ENCODE results near the gene NRBP1. TPM values are rescaled to one million over a fixed set of nuclear protein-coding genes. Genes with fewer than 3 reads are reported as not detected.

Gene NRBP1
- total RNA-seq = 100 to 1,000 TPM in 1 of 3 donors, 10 to 100 TPM in 2; 99.0 to 103 (median 99.4) TPM

GRCh38 chr2:27428213-27428977 is at the start of gene NRBP1:
NRBP1 (plus strand) TSS chr2:27428631; CDS start chr2:27433274, 4,643 bp downstream.
- Mint-ChIP-seq H3K4me3 (peak within 1 kb of the TSS; percentile 98), H3K4me1 (ENCODE audit: low read depth) (peaks cover 30% of the 10 kb centered on the region)
- ATAC-seq = peak; percentile 93

GRCh38 chr2:27378809-27379290 is 49.6 kb upstream of the NRBP1 start:
- H3K4me3 Mint-ChIP-seq = peak overlapping the region; percentile 88
- H3K27me3 Mint-ChIP-seq (ENCODE audit: low read depth) = no peaks in the 10 kb centered on the region
- ATAC-seq = no peak
- H3K4me1 Mint-ChIP-seq (ENCODE audit: low read depth) = peaks cover 20% of the 10 kb centered on the region
- DNase-seq = no peak
- peaks cover 48% of the 10 kb centered on the region for H3K36me3 Mint-ChIP-seq (ENCODE audit: insufficient read depth)
- no peaks in the 10 kb centered on the region for H3K9me3 Mint-ChIP-seq

More at GRCh38 chr2:27428213-27428977, at the start of gene NRBP1:
- peak; percentile 89 for DNase-seq
- H3K27me3 Mint-ChIP-seq (ENCODE audit: low read depth) = no peaks in the 10 kb centered on the region
- H3K9me3 Mint-ChIP-seq = no peaks in the 10 kb centered on the region
- peaks cover 8% of the 10 kb centered on the region for H3K36me3 Mint-ChIP-seq (ENCODE audit: insufficient read depth)

DNA sequence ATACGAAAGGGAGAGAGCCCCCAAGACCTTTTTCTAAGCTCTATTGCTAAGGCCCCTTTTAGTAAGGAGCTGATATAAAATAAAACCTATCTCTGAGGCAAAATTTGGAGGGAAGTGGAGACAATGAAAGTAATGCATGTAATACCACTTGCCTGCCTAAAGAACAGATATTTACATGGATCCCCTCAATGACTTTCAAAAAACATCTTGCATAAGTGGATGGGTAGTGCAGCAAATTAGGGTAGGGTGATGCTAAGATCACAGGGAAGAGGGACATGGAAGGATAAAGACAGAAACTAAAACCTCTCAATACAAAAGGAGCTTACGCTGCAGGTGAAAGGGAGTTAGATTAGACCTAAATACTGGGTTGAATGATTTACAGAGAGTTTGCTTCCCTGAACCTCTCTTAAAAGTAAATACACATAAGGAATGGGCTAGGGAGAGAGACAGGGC is 49.0 kb upstream of the NRBP1 start:
- no peaks in the 10 kb centered on the region for H3K9me3 Mint-ChIP-seq
- peak overlapping the region; percentile 88 for H3K4me3 Mint-ChIP-seq
- no peaks in the 10 kb centered on the region for H3K27me3 Mint-ChIP-seq (ENCODE audit: low read depth)
- peaks cover 20% of the 10 kb centered on the region for H3K4me1 Mint-ChIP-seq (ENCODE audit: low read depth)
- peaks cover 53% of the 10 kb centered on the region for H3K36me3 Mint-ChIP-seq (ENCODE audit: insufficient read depth)
- DNase-seq (no peak), ATAC-seq (no peak)

DNA sequence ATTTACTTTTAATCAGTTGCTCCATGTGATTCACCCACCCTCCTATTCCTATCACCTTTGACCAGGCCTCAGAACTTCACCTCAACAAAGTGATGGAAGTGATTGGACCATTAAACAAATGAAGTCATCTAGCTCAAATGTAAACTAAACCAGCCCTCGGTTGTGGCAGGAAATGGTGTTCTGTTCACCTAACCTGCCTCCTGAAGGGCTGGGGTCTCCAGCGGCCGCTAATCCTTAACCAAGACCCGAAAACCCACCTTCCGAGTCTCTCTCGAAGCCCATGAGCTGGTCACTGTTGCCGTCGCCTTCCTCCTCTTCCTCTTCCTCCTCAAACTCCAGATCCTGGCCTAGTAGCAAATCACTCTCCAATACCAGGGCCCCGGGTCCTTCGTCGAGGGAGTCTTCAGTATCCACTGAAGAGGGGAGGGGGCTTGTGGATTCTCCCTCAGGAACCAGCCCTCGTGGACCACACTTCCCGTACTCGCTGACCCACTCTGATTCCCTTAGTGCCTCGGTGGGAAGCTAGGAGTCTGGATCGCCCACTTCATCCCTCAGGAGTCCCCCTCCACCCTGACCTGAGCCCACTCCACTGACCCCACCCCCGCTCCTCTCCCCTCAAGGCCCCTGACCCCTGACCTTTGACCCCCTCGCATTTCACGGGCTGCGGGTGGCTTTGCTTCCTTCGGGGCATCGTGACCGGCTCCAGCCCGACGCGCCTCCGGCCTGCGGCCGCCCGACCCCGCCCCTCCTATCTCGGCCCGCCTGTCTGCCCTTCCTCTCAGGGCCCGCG is 48.4 kb upstream of the NRBP1 start:
- peaks cover 18% of the 10 kb centered on the region for H3K4me1 Mint-ChIP-seq (ENCODE audit: low read depth)
- peaks cover 51% of the 10 kb centered on the region for H3K36me3 Mint-ChIP-seq (ENCODE audit: insufficient read depth)
- no peaks in the 10 kb centered on the region for H3K9me3 Mint-ChIP-seq
- H3K27me3 Mint-ChIP-seq (ENCODE audit: low read depth) = no peaks in the 10 kb centered on the region
- peak; percentile 47 to 54 for ATAC-seq
- peak overlapping the region; percentile 88 for H3K4me3 Mint-ChIP-seq
- peak; percentile 35 for DNase-seq

- Mint-ChIP-seq H3K4me3 (peak within 1 kb of the TSS; percentile 88), H3K9me3 (no peaks in the 10 kb centered on the region), H3K4me1 (ENCODE audit: low read depth) (peaks cover 18% of the 10 kb centered on the region), H3K36me3 (ENCODE audit: insufficient read depth) (peaks cover 50% of the 10 kb centered on the region), H3K27me3 (ENCODE audit: low read depth) (no peaks in the 10 kb centered on the region)
- DNase-seq (peak; percentile 85), ATAC-seq (peak; percentile 90 to 94)
Measured at GRCh38 chr2:27380626-27381545, 47.5 kb upstream of the NRBP1 start, which contains the start of gene ZNF513. ZNF513 (minus strand) TSS chr2:27380734; CDS start chr2:27380526, 208 bp downstream.

DNA sequence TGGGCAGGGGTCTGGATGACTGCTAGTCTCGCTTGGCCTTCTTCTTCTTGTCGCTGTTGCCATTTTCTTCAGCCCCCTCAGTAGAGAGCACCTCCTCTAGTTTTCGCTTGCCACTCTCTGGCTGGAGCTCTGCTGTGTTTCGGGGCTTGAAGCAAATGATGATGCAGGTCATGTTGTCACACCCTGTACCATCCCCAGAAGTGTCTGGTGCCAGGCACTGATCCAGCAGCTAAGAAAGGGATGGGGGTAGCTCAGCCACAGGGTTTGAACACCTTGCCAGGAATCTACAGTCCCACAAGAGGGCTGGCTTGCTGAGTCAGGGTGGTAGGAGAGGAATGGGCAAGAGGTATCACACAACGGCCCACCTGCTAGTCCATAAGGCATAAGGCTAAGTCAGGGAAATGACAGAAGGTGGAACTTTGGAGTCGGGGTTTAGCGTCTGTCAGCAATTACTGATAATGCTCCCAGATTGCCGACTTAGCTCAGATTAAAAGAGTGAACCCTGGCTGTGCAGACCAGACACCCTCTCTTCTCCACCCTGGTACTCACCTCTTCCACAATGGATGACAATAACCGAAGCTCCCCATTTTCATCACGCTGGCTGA is 46.8 kb upstream of the NRBP1 start:
- H3K4me3 Mint-ChIP-seq = peak overlapping the region; percentile 88
- ATAC-seq (no peak), DNase-seq (no peak)
- peaks cover 18% of the 10 kb centered on the region for H3K4me1 Mint-ChIP-seq (ENCODE audit: low read depth)
- H3K9me3 Mint-ChIP-seq = no peaks in the 10 kb centered on the region
- H3K27me3 Mint-ChIP-seq (ENCODE audit: low read depth) = no peaks in the 10 kb centered on the region
- peaks cover 44% of the 10 kb centered on the region for H3K36me3 Mint-ChIP-seq (ENCODE audit: insufficient read depth)

- H3K9me3 Mint-ChIP-seq = no peaks in the 10 kb centered on the region
Measured at GRCh38 chr2:27390822-27391679, 37.4 kb upstream of the NRBP1 start.

GRCh38 chr2:27393225-27393624 is 35.2 kb upstream of the NRBP1 start:
- ATAC-seq = no peak
- H3K27me3 Mint-ChIP-seq (ENCODE audit: low read depth) = no peaks in the 10 kb centered on the region
- no peak overlapping the region for H3K4me3 Mint-ChIP-seq
- H3K4me1 Mint-ChIP-seq (ENCODE audit: low read depth) = peaks cover 42% of the 10 kb centered on the region
- peaks cover 24% of the 10 kb centered on the region for H3K36me3 Mint-ChIP-seq (ENCODE audit: insufficient read depth)
- DNase-seq = no peak
- no peaks in the 10 kb centered on the region for H3K9me3 Mint-ChIP-seq

More at GRCh38 chr2:27390822-27391679, 37.4 kb upstream of the NRBP1 start:
- ATAC-seq (peak; percentile 63 to 76), DNase-seq (no peak)
- Mint-ChIP-seq H3K4me1 (ENCODE audit: low read depth) (peaks cover 33% of the 10 kb centered on the region), H3K36me3 (ENCODE audit: insufficient read depth) (peaks cover 19% of the 10 kb centered on the region), H3K27me3 (ENCODE audit: low read depth) (no peaks in the 10 kb centered on the region), H3K4me3 (peak overlapping the region; percentile 56)

- H3K9me3 Mint-ChIP-seq = no peaks in the 10 kb centered on the region
- H3K4me3 Mint-ChIP-seq = no peak overlapping the region
- no peaks in the 10 kb centered on the region for H3K27me3 Mint-ChIP-seq (ENCODE audit: low read depth)
- peaks cover 30% of the 10 kb centered on the region for H3K4me1 Mint-ChIP-seq (ENCODE audit: low read depth)
- no peak for DNase-seq
- no peak for ATAC-seq
- peaks cover 10% of the 10 kb centered on the region for H3K36me3 Mint-ChIP-seq (ENCODE audit: insufficient read depth)
Measured at GRCh38 chr2:27398962-27399361, 29.5 kb upstream of the NRBP1 start.

DNA sequence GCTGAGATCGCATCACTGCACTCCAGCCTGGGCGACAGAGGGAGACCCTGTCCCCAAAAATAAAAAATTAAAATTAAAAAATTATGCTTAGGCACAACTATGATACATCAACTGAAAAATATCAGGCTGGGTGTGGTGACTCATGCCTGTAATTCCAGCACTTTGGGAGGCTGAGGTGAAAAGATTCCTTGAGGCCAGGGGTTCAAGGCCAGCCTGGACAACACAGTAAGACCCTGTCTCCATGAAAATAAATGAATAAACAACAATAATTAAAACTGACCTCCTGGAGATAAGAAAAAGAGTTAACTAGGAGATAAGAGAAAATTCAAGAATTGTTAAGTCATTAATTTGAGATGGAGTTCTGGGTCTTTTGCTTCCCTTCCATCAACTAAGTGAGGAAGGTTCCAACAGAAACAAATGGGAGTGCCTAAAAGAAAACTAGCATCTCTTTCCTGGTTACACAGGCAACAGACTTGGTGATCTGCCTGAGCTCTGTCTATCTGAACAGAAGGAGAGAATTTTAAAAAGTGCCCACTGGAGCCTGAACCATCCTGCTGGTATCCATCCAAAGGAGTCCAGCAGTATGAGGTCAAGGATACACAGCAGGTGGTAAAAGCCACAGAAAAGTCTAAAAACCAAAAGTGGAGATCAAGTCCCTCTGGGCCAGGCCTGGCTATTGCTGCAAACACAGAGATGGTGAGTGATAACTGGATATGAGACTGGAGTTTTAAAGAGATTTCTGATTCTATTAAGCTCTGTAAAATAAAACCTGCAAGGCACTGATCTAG is 27.9 kb upstream of the NRBP1 start:
- ATAC-seq (no peak), DNase-seq (no peak)
- Mint-ChIP-seq H3K27me3 (ENCODE audit: low read depth) (no peaks in the 10 kb centered on the region), H3K4me3 (no peak overlapping the region), H3K4me1 (ENCODE audit: low read depth) (peaks cover 30% of the 10 kb centered on the region), H3K36me3 (ENCODE audit: insufficient read depth) (peaks cover 10% of the 10 kb centered on the region), H3K9me3 (no peaks in the 10 kb centered on the region)

DNA sequence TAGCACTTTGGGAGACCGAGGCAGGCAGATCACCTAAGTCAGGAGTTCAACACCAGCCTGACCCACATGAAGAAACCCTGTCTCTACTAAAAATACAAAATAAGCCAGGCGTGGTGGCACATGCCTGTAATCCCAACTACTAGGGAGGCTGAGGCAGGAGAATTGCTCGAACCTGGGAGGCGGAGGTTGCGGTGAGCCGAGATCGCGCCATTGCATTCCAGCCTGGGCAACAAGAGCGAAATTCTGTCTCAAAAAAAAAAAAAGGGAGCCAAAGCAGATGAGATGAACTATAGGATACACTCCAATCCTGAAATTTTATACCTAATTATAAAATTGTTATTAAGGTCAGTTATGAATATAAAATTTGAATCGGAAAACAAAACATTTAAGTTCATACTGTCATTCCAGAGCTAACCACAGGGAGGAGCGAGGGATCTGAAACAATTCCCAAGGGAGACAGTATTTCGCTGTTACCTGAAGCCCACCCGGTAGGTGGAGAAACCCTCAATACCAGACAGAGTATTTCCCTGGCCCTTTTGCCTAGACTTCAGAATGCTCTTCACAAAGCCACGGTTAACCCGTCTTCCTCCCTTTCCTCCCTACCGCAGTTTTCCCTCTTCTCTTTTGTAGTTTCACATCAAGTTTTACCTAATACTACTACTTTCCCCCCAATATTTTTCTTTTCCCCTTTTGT is 20.5 kb upstream of the NRBP1 start:
- DNase-seq = no peak
- H3K4me3 Mint-ChIP-seq = peak overlapping the region; percentile 89
- peaks cover 37% of the 10 kb centered on the region for H3K4me1 Mint-ChIP-seq (ENCODE audit: low read depth)
- H3K27me3 Mint-ChIP-seq (ENCODE audit: low read depth) = no peaks in the 10 kb centered on the region
- peaks cover 11% of the 10 kb centered on the region for H3K36me3 Mint-ChIP-seq (ENCODE audit: insufficient read depth)
- ATAC-seq = no peak
- H3K9me3 Mint-ChIP-seq = no peaks in the 10 kb centered on the region
